BJ (cell line): Measurements from ENCODE around the gene SLC28A1. TPM values are rescaled to one million over a fixed set of nuclear protein-coding genes. Genes with fewer than 3 reads are reported as not detected.

ENCODE experiments used
- CTCF ChIA-PET: fragments of 350-600 bp; formaldehyde crosslinking; extraction: SDS; loops from one replicate; lab custom pipeline; 2021; ENCODE audit warnings: antibody characterized with exemption, inconsistent platforms; lab: Yijun Ruan, JAX
- POLR2A ChIA-PET: fragments of 300-600 bp; sonication (Branson Sonifier 250); formaldehyde crosslinking; extraction: SDS; loops from one replicate; lab custom pipeline; 2021; ENCODE audit warnings: antibody characterized with exemption; lab: Charles Lee
- DNase-seq: peaks from one replicate; pipeline ENCODE4 v3.0.0-alpha.2; 2011; ENCODE audit warnings: low read depth
- H3K27me3 ChIP-seq: 2 replicates; pipeline ENCODE4 v1.6.0; 2011; ENCODE audit warnings: low read length; ENCODE audit not compliant: control insufficient read depth, insufficient read depth
- H3K36me3 ChIP-seq: 2 replicates; pipeline ENCODE4 v1.5.1; 2011; ENCODE audit warnings: low read length; ENCODE audit not compliant: control insufficient read depth, insufficient read depth
- H3K4me3 ChIP-seq: 2 replicates; pipeline ENCODE4 v1.5.1; 2011; ENCODE audit warnings: low read depth, mild to moderate bottlenecking, control low read depth, low read length
- CTCF ChIP-seq: IDR thresholded peaks from 2 replicates; pipeline ENCODE4 v1.5.1; 2011; ENCODE audit warnings: low read depth, mild to moderate bottlenecking, control low read depth, inconsistent platforms, low read length, moderate library complexity; ENCODE audit not compliant: insufficient read depth
- polyA plus RNA-seq: library from polyadenylated mRNA; depleted of rRNA; stranded (reverse); fragments of >200 nt; gene quantifications from 2 replicates; pipeline ENCODE4 v1.2.3, GENCODE V29; 2011

The SLC28A1 gene
- polyA plus RNA-seq, 1 experiment = 0.05 TPM

- ChIA-PET POLR2A (no interaction called here), CTCF (interaction anchor here (0.6 to 8.2 kb wide), 3 partner anchors 9 to 97 kb away, joined by 3 to 65 read pairs (median 3); no protein-coding TSS in a partner anchor)
- DNase-seq = no peak
- Histone ChIP-seq H3K27me3 (no peaks in the 10 kb centered on the region), H3K36me3 (no peaks in the 10 kb centered on the region), H3K4me3 (no peak overlapping the region)
- no peak for TF ChIP-seq CTCF
These were observed 64.6 kb downstream of the SLC28A1 start for GRCh38 chr15:84949043-84949442.

GRCh38 chr15:84949845-84950569 lies 65.5 kb downstream of the SLC28A1 start:
- DNase-seq = no peak
- ChIA-PET CTCF (interaction anchor here (1.7 to 8.2 kb wide), 2 partner anchors 22 to 96 kb away, joined by 5 to 65 read pairs; no protein-coding TSS in a partner anchor), POLR2A (no interaction called here)
- Histone ChIP-seq H3K27me3 (no peaks in the 10 kb centered on the region; the same call in 1 of the 2 replicates), H3K4me3 (no peak overlapping the region), H3K36me3 (no peaks in the 10 kb centered on the region)
- TF ChIP-seq CTCF = no peak

- POLR2A ChIA-PET = no interaction called here
- DNase-seq = no peak
- no peak for TF ChIP-seq CTCF
These were observed 66.2 kb downstream of the SLC28A1 start for GRCh38 chr15:84950570-84951111.

GRCh38 chr15:84951736-84952135 lies 67.3 kb downstream of the SLC28A1 start:
- CTCF ChIA-PET = interaction anchor here (0.6 to 8.2 kb wide), 2 partner anchors 94 to 107 kb away, joined by 3 to 65 read pairs; no protein-coding TSS in a partner anchor
- no peak for TF ChIP-seq CTCF

More at GRCh38 chr15:84950570-84951111, 66.2 kb downstream of the SLC28A1 start:
- CTCF ChIA-PET = interaction anchor here (1.7 to 8.2 kb wide), 2 partner anchors 21 to 95 kb away, joined by 5 to 65 read pairs; no protein-coding TSS in a partner anchor
- Histone ChIP-seq H3K36me3 (no peaks in the 10 kb centered on the region), H3K4me3 (no peak overlapping the region), H3K27me3 (no peaks in the 10 kb centered on the region; the same call in 1 of the 2 replicates)

GRCh38 chr15:84953136-84953535 lies 68.7 kb downstream of the SLC28A1 start:
- no peak for DNase-seq
- TF ChIP-seq CTCF = no peak
- Histone ChIP-seq H3K36me3 (no peaks in the 10 kb centered on the region), H3K4me3 (no peak overlapping the region), H3K27me3 (no peaks in the 10 kb centered on the region; the same call in 1 of the 2 replicates)
- POLR2A ChIA-PET = no interaction called here
- CTCF ChIA-PET = interaction anchor here (1.0 to 8.2 kb wide), 5 partner anchors 8 to 382 kb away, joined by 3 to 65 read pairs (median 4); no protein-coding TSS in a partner anchor

More at GRCh38 chr15:84951736-84952135, 67.3 kb downstream of the SLC28A1 start:
- Histone ChIP-seq H3K36me3 (no peaks in the 10 kb centered on the region), H3K4me3 (no peak overlapping the region), H3K27me3 (no peaks in the 10 kb centered on the region; the same call in 1 of the 2 replicates)
- no peak for DNase-seq
- POLR2A ChIA-PET = no interaction called here
